ENCODE results near the gene RABEP1.

RABEP1 gene

GRCh38 chr17:5422505-5422904 is 140.4 kb downstream of the RABEP1 start:
- ChIA-PET CTCF (no interaction called here), POLR2A (interaction anchor here (0.8 to 1.0 kb wide), 3 partner anchors 11 to 108 kb away, joined by 3 read pairs; no protein-coding TSS in a partner anchor)
- TF ChIP-seq NFRKB (IDR thresholded peaks at IDR 0.05), result no peak
- TF ChIP-seq FOXM1 (IDR thresholded peaks at IDR 0.05; ENCODE audit: borderline replicate concordance), result no peak
- TF ChIP-seq HDGF (IDR thresholded peaks at IDR 0.05; ENCODE audit: borderline replicate concordance), result no peak
- no peak for TF ChIP-seq CTBP1 (IDR thresholded peaks at IDR 0.05; ENCODE audit: borderline replicate concordance)
- no peak for TF ChIP-seq TARDBP (IDR thresholded peaks at IDR 0.05)
- no peak for TF ChIP-seq LEF1 (IDR thresholded peaks at IDR 0.05; ENCODE audit: borderline replicate concordance)
- TF ChIP-seq FOXK2 (IDR thresholded peaks at IDR 0.05), result no peak
- TF ChIP-seq SUZ12 (IDR thresholded peaks at IDR 0.05), result no peak
- TF ChIP-seq FOXA1 (IDR thresholded peaks at IDR 0.05), result no peak
- TF ChIP-seq ELF4 (IDR thresholded peaks at IDR 0.05), result no peak
- TF ChIP-seq ARNT (IDR thresholded peaks at IDR 0.05), result no peak
- TF ChIP-seq ZNF384 (IDR thresholded peaks at IDR 0.05), result no peak
- no peak for TF ChIP-seq SP1 (IDR thresholded peaks at IDR 0.05)
- TF ChIP-seq, protein P1, sequence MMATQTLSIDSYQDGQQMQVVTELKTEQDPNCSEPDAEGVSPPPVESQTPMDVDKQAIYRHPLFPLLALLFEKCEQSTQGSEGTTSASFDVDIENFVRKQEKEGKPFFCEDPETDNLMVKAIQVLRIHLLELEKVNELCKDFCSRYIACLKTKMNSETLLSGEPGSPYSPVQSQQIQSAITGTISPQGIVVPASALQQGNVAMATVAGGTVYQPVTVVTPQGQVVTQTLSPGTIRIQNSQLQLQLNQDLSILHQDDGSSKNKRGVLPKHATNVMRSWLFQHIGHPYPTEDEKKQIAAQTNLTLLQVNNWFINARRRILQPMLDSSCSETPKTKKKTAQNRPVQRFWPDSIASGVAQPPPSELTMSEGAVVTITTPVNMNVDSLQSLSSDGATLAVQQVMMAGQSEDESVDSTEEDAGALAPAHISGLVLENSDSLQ (IDR thresholded peaks at IDR 0.05), result no peak
- TF ChIP-seq BHLHE40 (IDR thresholded peaks at IDR 0.05; ENCODE audit: borderline replicate concordance), result no peak
- TF ChIP-seq L3MBTL2 (conservative IDR thresholded peaks at IDR 0.05), result no peak
- no peak for DNase-seq (ENCODE audit: extremely low spot score)

GRCh38 chr17:5424909-5425308 is 142.8 kb downstream of the RABEP1 start:
- no peak for DNase-seq (ENCODE audit: extremely low spot score)
- ChIA-PET POLR2A (interaction anchor here (1.2 kb wide), 1 partner anchor 8 kb away, joined by 4 read pairs; no protein-coding TSS in a partner anchor), CTCF (interaction anchor here (1.5 kb wide), 1 partner anchor 14 kb away, joined by 4 read pairs; the partner anchor contains the start of gene C1QBP)
- TF ChIP-seq FOXA1 (IDR thresholded peaks at IDR 0.05) (no peak), ARNT (IDR thresholded peaks at IDR 0.05) (no peak), L3MBTL2 (conservative IDR thresholded peaks at IDR 0.05) (no peak), FOXM1 (IDR thresholded peaks at IDR 0.05; ENCODE audit: borderline replicate concordance) (no peak), LEF1 (IDR thresholded peaks at IDR 0.05; ENCODE audit: borderline replicate concordance) (no peak), TARDBP (IDR thresholded peaks at IDR 0.05) (no peak), CTBP1 (IDR thresholded peaks at IDR 0.05; ENCODE audit: borderline replicate concordance) (no peak), ELF4 (IDR thresholded peaks at IDR 0.05) (no peak), SP1 (IDR thresholded peaks at IDR 0.05) (no peak), SUZ12 (IDR thresholded peaks at IDR 0.05) (no peak)
- TF ChIP-seq, protein P1 (IDR thresholded peaks at IDR 0.05), result no peak

- TF ChIP-seq FOXM1 (IDR thresholded peaks at IDR 0.05; ENCODE audit: borderline replicate concordance), result no peak
- TF ChIP-seq, protein P1 (IDR thresholded peaks at IDR 0.05), result no peak
- no peak for TF ChIP-seq FOXA1 (IDR thresholded peaks at IDR 0.05)
- no peak for TF ChIP-seq SUZ12 (IDR thresholded peaks at IDR 0.05)
- TF ChIP-seq L3MBTL2 (conservative IDR thresholded peaks at IDR 0.05), result no peak
- TF ChIP-seq HDGF (IDR thresholded peaks at IDR 0.05; ENCODE audit: borderline replicate concordance), result no peak
- no peak for DNase-seq (ENCODE audit: extremely low spot score)
- ChIA-PET CTCF (interaction anchor here (1.5 kb wide), 1 partner anchor 13 kb away, joined by 4 read pairs; the partner anchor contains the start of gene C1QBP), POLR2A (no interaction called here)
These were observed 143.7 kb downstream of the RABEP1 start for GRCh38 chr17:5425826-5426225.

- no peak for TF ChIP-seq FOXK2 (IDR thresholded peaks at IDR 0.05)
- no peak for TF ChIP-seq ARNT (IDR thresholded peaks at IDR 0.05)
- TF ChIP-seq BHLHE40 (IDR thresholded peaks at IDR 0.05; ENCODE audit: borderline replicate concordance), result no peak
- no peak for TF ChIP-seq ZNF384 (IDR thresholded peaks at IDR 0.05)
- TF ChIP-seq, protein P1 (IDR thresholded peaks at IDR 0.05), result no peak
- TF ChIP-seq LEF1 (IDR thresholded peaks at IDR 0.05; ENCODE audit: borderline replicate concordance), result no peak
- TF ChIP-seq NFRKB (IDR thresholded peaks at IDR 0.05), result no peak
- TF ChIP-seq TARDBP (IDR thresholded peaks at IDR 0.05), result no peak
- no peak for TF ChIP-seq FOXA1 (IDR thresholded peaks at IDR 0.05)
- no peak for TF ChIP-seq FOXM1 (IDR thresholded peaks at IDR 0.05; ENCODE audit: borderline replicate concordance)
- TF ChIP-seq L3MBTL2 (conservative IDR thresholded peaks at IDR 0.05), result no peak
- no peak for TF ChIP-seq HDGF (IDR thresholded peaks at IDR 0.05; ENCODE audit: borderline replicate concordance)
- no peak for TF ChIP-seq SP1 (IDR thresholded peaks at IDR 0.05)
- TF ChIP-seq SUZ12 (IDR thresholded peaks at IDR 0.05), result no peak
- no peak for TF ChIP-seq ELF4 (IDR thresholded peaks at IDR 0.05)
- TF ChIP-seq CTBP1 (IDR thresholded peaks at IDR 0.05; ENCODE audit: borderline replicate concordance), result no peak
- POLR2A ChIA-PET, result interaction anchor here (0.8 to 2.7 kb wide), 3 partner anchors 8 to 10 kb away, joined by 3 to 11 read pairs (median 9); partner anchors contain the start of genes C1QBP, NUP88 and RPAIN
- no peak for DNase-seq (ENCODE audit: extremely low spot score)
- CTCF ChIA-PET, result no interaction called here
These were observed 147.3 kb downstream of the RABEP1 start for GRCh38 chr17:5429191-5429887.

DNA sequence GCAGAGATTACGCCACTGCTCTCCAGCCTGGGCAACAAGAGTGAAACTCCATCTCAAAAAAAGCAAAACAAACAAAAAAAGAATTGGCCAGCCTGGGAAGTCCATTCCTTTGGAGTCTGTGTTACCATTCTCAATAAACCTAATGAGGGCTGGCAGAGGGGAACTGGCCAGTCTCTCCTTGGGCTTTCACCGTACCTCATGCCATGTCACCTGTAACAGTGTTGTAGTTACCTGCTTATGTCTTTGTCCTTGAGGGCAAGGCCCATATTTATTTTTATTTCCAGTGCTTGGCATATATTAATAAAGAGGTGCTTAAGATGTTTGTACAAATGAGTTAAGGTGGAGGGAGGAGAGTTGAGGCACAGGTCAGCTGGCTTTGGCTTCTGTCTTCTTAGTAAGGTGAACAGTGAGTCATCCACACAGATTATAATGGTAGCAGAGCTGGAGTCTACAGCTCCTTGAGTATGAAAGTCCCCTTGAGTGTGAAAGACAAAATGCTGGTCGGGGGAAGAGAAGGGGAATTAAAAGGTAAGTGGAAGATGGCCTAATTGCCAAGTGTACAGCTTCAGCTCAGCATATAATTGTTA is 148.4 kb downstream of the RABEP1 start:
- no peak for DNase-seq (ENCODE audit: extremely low spot score)
- CTCF ChIA-PET, result interaction anchor here (0.6 to 1.4 kb wide), 2 partner anchors 8 to 11 kb away, joined by 3 to 7 read pairs; partner anchors contain the start of genes C1QBP and NUP88
- TF ChIP-seq ELF4 (IDR thresholded peaks at IDR 0.05), result no peak
- POLR2A ChIA-PET, result interaction anchor here (1.6 to 1.9 kb wide), 2 partner anchors 9 to 11 kb away, joined by 5 to 9 read pairs; partner anchors contain the start of genes C1QBP, NUP88 and RPAIN
